Caco-2 (cell line): ENCODE results near the gene MYCBP2. TPM values are rescaled to one million over a fixed set of nuclear protein-coding genes. Genes with fewer than 3 reads are reported as not detected.

Experiments used
- BruUV-seq: library from RNA; stranded (reverse); fragments of 400-500 nt; replicated peaks from 2 replicates; lab custom pipeline; 2021; lab: Mats Ljungman, UMichigan
- CTCF ChIA-PET: fragments of 300-600 bp; sonication (Branson Sonifier 250); formaldehyde crosslinking; loops from one replicate; lab custom pipeline; 2022; ENCODE audit warnings: antibody characterized with exemption; lab: Charles Lee
- POLR2A ChIA-PET: fragments of 300-600 bp; sonication (Branson Sonifier 250); formaldehyde crosslinking; loops from one replicate; lab custom pipeline; 2022; ENCODE audit warnings: antibody characterized with exemption; lab: Charles Lee
- DNase-seq, 2 experiments: peaks; one replicate each; pipeline versions ENCODE4 v3.0.0 to v3.0.0-alpha.2; 2020 to 2022
- H3K27me3 ChIP-seq: replicated peaks from 2 replicates; pipeline ENCODE4 v1.6.0; 2011; ENCODE audit warnings: low read length; ENCODE audit not compliant: control insufficient read depth, insufficient read depth
- H3K36me3 ChIP-seq: 2 replicates; pipeline ENCODE4 v1.5.1; 2011; ENCODE audit warnings: low read length; ENCODE audit not compliant: control insufficient read depth, insufficient read depth
- H3K4me1 ChIP-seq: fragments of 250-450 bp; sonication (Bioruptor Pico); 2 replicates; pipeline ENCODE4 v1.5.1; 2020; ENCODE audit warnings: mild to moderate bottlenecking
- H3K4me3 ChIP-seq: 2 replicates; pipeline ENCODE4 v1.5.1; 2011; ENCODE audit warnings: low read depth, mild to moderate bottlenecking, control low read depth, low read length
- H3K9me3 ChIP-seq: fragments of 250-450 bp; sonication (Bioruptor Pico); 2 replicates; pipeline ENCODE4 v1.5.1; 2020; ENCODE audit warnings: mild to moderate bottlenecking, moderate library complexity
- H3K27ac Mint-ChIP-seq: one replicate; pipeline ENCODE4 v1.8.0; 2022; ENCODE audit warnings: mixed read lengths; ENCODE audit not compliant: unreplicated experiment
- H3K27me3 Mint-ChIP-seq: one replicate; pipeline ENCODE4 v1.8.0; 2022; ENCODE audit warnings: mixed read lengths; ENCODE audit not compliant: insufficient read depth, unreplicated experiment
- H3K36me3 Mint-ChIP-seq: one replicate; pipeline ENCODE4 v1.8.0; 2022; ENCODE audit warnings: mild to moderate bottlenecking, mixed read lengths; ENCODE audit not compliant: insufficient read depth, unreplicated experiment
- H3K4me1 Mint-ChIP-seq: one replicate; pipeline ENCODE4 v1.8.0; 2022; ENCODE audit warnings: low read depth, mixed read lengths; ENCODE audit not compliant: unreplicated experiment
- H3K4me3 Mint-ChIP-seq: one replicate; pipeline ENCODE4 v1.8.0; 2022; ENCODE audit warnings: mild to moderate bottlenecking, moderate library complexity, mixed read lengths; ENCODE audit not compliant: unreplicated experiment
- H3K9me3 Mint-ChIP-seq: one replicate; pipeline ENCODE4 v1.8.0; 2022; ENCODE audit warnings: mixed read lengths; ENCODE audit not compliant: unreplicated experiment
- CTCF ChIP-seq, 2 experiments: fragments of 200-600 bp in 1 of 2; IDR thresholded peaks; 1 replicate in 1 of 2; 2 replicates in 1 of 2; pipeline versions ENCODE4 v1.5.1 to v1.8.0; 2011 to 2022; ENCODE audit warnings: antibody characterized with exemption in 1 of 2, control low read depth in 1 of 2, inconsistent platforms in 1 of 2, low read depth in 1 of 2, low read length in 1 of 2, mild to moderate bottlenecking in 1 of 2, moderate library complexity in 1 of 2; ENCODE audit not compliant: insufficient read depth in 1 of 2, severe bottlenecking in 1 of 2, unreplicated experiment in 1 of 2
- intact Hi-C: fragments of 100-400 bp; cut with micrococcal nuclease; formaldehyde crosslinking; loops from one replicate; pipeline ENCODE4 v1.10.0; 2022; ENCODE audit not compliant: unreplicated experiment
- total RNA-seq: library from RNA; stranded (reverse); gene quantifications from 2 replicates; pipeline ENCODE4 v1.2.3, GENCODE V29; 2022

MYCBP2 gene
- total RNA-seq, 1 experiment from 2014 or later, result 41.3 TPM

GRCh38 chr13:77105051-77105450 is 221.8 kb downstream of the MYCBP2 start:
- Histone ChIP-seq H3K36me3 (no peaks in the 10 kb centered on the region), H3K4me3 (no peak overlapping the region), H3K9me3 (no peaks in the 10 kb centered on the region), H3K27me3 (no peaks in the 10 kb centered on the region), H3K4me1 (peaks cover 6% of the 10 kb centered on the region; the same call in 1 of the 2 replicates)
- POLR2A ChIA-PET, result no interaction called here
- DNase-seq, result no peak
- H3K27ac Mint-ChIP-seq, result no peak overlapping the region
- peaks cover 7% of the 10 kb centered on the region for H3K9me3 Mint-ChIP-seq
- H3K4me1 Mint-ChIP-seq, result no peaks in the 10 kb centered on the region
- CTCF ChIA-PET, result no interaction called here
- BruUV-seq, result no TSS peak
- TF ChIP-seq CTCF (IDR thresholded peaks at IDR 0.05; ENCODE audit: insufficient read depth in 1 of 2, low read depth in 1 of 2, low read length in 1 of 2, severe bottlenecking in 1 of 2, unreplicated experiment in 1 of 2), result no peak
- intact Hi-C loops, result no loop called here
- no peaks in the 10 kb centered on the region for H3K27me3 Mint-ChIP-seq
- no peak overlapping the region for H3K4me3 Mint-ChIP-seq
- peaks cover 4% of the 10 kb centered on the region for H3K36me3 Mint-ChIP-seq

- Mint-ChIP-seq H3K27ac (no peak overlapping the region), H3K9me3 (no peaks in the 10 kb centered on the region), H3K36me3 (peaks cover 12% of the 10 kb centered on the region), H3K4me3 (no peak overlapping the region), H3K27me3 (no peaks in the 10 kb centered on the region), H3K4me1 (no peaks in the 10 kb centered on the region)
- no peak for DNase-seq
- no peaks in the 10 kb centered on the region for H3K4me1 ChIP-seq
- H3K4me3 ChIP-seq, result no peak overlapping the region
- ChIA-PET CTCF (no interaction called here), POLR2A (no interaction called here)
- no TSS peak for BruUV-seq
- H3K27me3 ChIP-seq, result no peaks in the 10 kb centered on the region
- no peak for TF ChIP-seq CTCF (IDR thresholded peaks at IDR 0.05; ENCODE audit: insufficient read depth in 1 of 2, low read depth in 1 of 2, low read length in 1 of 2, severe bottlenecking in 1 of 2, unreplicated experiment in 1 of 2)
- H3K9me3 ChIP-seq, result no peaks in the 10 kb centered on the region
- no peaks in the 10 kb centered on the region for H3K36me3 ChIP-seq
- intact Hi-C loops, result no loop called here
Observed at GRCh38 chr13:77099415-77099814, 227.5 kb downstream of the MYCBP2 start.

GRCh38 chr13:77095288-77095687 is 231.6 kb downstream of the MYCBP2 start:
- no peak for TF ChIP-seq CTCF (IDR thresholded peaks at IDR 0.05; ENCODE audit: insufficient read depth in 1 of 2, low read depth in 1 of 2, low read length in 1 of 2, severe bottlenecking in 1 of 2, unreplicated experiment in 1 of 2)
- H3K4me1 ChIP-seq, result no peaks in the 10 kb centered on the region
- H3K27ac Mint-ChIP-seq, result no peak overlapping the region
- no peaks in the 10 kb centered on the region for H3K9me3 Mint-ChIP-seq
- H3K27me3 ChIP-seq, result no peaks in the 10 kb centered on the region
- CTCF ChIA-PET, result no interaction called here
- no peak for DNase-seq
- peaks cover 10% of the 10 kb centered on the region for H3K36me3 Mint-ChIP-seq
- no peaks in the 10 kb centered on the region for H3K9me3 ChIP-seq
- no peak overlapping the region for H3K4me3 Mint-ChIP-seq
- BruUV-seq, result no TSS peak
- intact Hi-C loops, result no loop called here
- H3K27me3 Mint-ChIP-seq, result no peaks in the 10 kb centered on the region
- H3K4me1 Mint-ChIP-seq, result no peaks in the 10 kb centered on the region
- no peaks in the 10 kb centered on the region for H3K36me3 ChIP-seq
- no peak overlapping the region for H3K4me3 ChIP-seq
- POLR2A ChIA-PET, result no interaction called here
